ENCODE measurements around the gene TAOK1.

- no peak for TF ChIP-seq CTCF (IDR thresholded peaks at IDR 0.05)
- TF ChIP-seq POLR2A (IDR thresholded peaks at IDR 0.05): no peak
Observed at GRCh38 chr17:29595107-29595942, 205.2 kb downstream of the TAOK1 start.
